Thoracic aorta (tissue), 2 donors: Measurements from ENCODE around the gene GIPC2. TPM values are rescaled to one million over a fixed set of nuclear protein-coding genes. Genes with fewer than 3 reads are reported as not detected.
"Not testable (repeated sequence)": the region's sequence is repeated elsewhere in the genome, so short reads cannot be mapped to it uniquely, and the experiment has no call there.

Source experiments
- ATAC-seq: fragments of 150-250 bp; one replicate; pipeline ENCODE4 v1.8.0; 2017; ENCODE audit warnings: low read depth; ENCODE audit not compliant: insufficient number of reproducible peaks, low FRiP score
- DNase-seq: peaks from one replicate; pipeline ENCODE4 v3.0.0-alpha.2; 2020; ENCODE audit warnings: low spot score
- H3K27ac ChIP-seq, 2 donors: fragments of 200-600 bp; sonication (generic); 1 replicate in 1 of 2; 2 replicates in 1 of 2; pipeline ENCODE4 v1.5.1; 2016; ENCODE audit warnings: mild to moderate bottlenecking in 2 of 2, moderate library complexity in 2 of 2
- H3K27me3 ChIP-seq: fragments of 200-600 bp; sonication (generic); replicated peaks from 2 replicates; pipeline ENCODE4 v1.6.0; 2016; ENCODE audit warnings: mild to moderate bottlenecking; ENCODE audit not compliant: insufficient read depth
- H3K36me3 ChIP-seq: fragments of 200-600 bp; sonication (generic); one replicate; pipeline ENCODE4 v1.5.1; 2016
- H3K4me1 ChIP-seq, 2 donors: fragments of 200-600 bp; sonication (generic); 1 replicate in 1 of 2; 2 replicates in 1 of 2; pipeline versions ENCODE4 v1.5.1 to v1.6.0; 2016; ENCODE audit warnings: low read depth in 2 of 2, mild to moderate bottlenecking in 1 of 2; ENCODE audit not compliant: control insufficient read depth in 1 of 2
- H3K4me3 ChIP-seq: fragments of 200-600 bp; sonication (generic); 2 replicates; pipeline ENCODE4 v1.5.1; 2016; ENCODE audit warnings: mild to moderate bottlenecking
- H3K9me3 ChIP-seq: fragments of 200-600 bp; sonication (generic); 2 replicates; pipeline ENCODE4 v1.5.1; 2016
- total RNA-seq, 2 donors: library from RNA; depleted of rRNA; stranded (reverse); fragments of >200 nt; gene quantifications; one replicate each; pipeline versions ENCODE4 v1.1.0 to v1.2.3, GENCODE V29; 2016
- TF ChIP-seq, protein P1 (sequence below): fragments of 200-600 bp; sonication (generic); IDR thresholded peaks from one replicate; pipeline ENCODE4 v1.5.1; 2019; ENCODE audit warnings: antibody characterized with exemption

GIPC2 gene, protein sequence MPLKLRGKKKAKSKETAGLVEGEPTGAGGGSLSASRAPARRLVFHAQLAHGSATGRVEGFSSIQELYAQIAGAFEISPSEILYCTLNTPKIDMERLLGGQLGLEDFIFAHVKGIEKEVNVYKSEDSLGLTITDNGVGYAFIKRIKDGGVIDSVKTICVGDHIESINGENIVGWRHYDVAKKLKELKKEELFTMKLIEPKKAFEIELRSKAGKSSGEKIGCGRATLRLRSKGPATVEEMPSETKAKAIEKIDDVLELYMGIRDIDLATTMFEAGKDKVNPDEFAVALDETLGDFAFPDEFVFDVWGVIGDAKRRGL
- 1 to 10 TPM; 1.6 to 3.2 TPM for total RNA-seq

DNA sequence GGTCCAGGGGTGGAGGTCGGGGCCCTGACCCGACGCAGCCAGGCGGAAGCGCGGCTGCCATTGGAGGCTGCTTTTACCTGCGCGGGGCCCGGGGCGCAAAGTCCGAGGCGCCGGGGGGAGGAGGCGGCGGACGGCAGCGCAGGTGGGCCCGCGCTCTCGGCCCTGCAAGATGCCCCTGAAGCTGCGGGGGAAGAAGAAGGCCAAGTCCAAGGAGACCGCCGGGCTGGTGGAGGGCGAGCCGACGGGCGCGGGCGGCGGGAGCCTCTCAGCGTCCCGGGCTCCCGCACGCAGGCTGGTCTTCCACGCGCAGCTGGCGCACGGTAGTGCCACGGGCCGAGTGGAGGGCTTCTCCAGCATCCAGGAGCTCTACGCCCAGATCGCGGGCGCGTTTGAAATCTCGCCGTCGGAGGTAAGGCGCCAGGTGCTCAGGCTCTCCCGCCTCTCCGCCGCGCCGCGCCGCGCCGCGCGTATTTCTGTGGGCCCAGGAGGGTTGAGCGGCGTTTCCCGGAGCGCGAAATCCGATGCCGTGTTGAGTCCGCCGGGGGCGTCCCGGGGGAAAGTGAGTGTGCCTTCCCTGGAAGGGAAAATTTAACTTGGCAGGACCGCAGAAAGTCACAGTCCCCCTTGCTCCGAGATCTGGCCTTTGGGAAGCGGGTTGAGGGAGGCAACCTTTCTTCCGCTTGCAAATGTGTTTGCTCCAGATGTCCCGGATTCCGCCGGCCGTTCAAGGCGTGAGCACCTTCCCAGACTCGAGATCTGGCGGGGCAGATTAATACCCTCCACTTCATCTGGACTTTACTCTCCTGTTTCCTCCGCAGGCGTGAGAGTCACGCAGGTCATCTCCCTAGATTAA lies at the start of gene GIPC2:
GIPC2 (plus strand) TSS at position 41 of the 853 bp plus-strand sequence; CDS start at position 170, 129 bp downstream.
- Histone ChIP-seq H3K27ac (peak within 1 kb of the TSS in 1 of 2 donors; percentile 11), H3K4me1 (peaks cover 0 to 4% of the 10 kb centered on the region in 2 donors), H3K4me3 (peak within 1 kb of the TSS; percentile 81), H3K27me3 (no peaks in the 10 kb centered on the region), H3K36me3 (no peaks in the 10 kb centered on the region), H3K9me3 (no peaks in the 10 kb centered on the region)
- ATAC-seq (peak; percentile 44), DNase-seq (no peak)
- TF ChIP-seq, protein P1, sequence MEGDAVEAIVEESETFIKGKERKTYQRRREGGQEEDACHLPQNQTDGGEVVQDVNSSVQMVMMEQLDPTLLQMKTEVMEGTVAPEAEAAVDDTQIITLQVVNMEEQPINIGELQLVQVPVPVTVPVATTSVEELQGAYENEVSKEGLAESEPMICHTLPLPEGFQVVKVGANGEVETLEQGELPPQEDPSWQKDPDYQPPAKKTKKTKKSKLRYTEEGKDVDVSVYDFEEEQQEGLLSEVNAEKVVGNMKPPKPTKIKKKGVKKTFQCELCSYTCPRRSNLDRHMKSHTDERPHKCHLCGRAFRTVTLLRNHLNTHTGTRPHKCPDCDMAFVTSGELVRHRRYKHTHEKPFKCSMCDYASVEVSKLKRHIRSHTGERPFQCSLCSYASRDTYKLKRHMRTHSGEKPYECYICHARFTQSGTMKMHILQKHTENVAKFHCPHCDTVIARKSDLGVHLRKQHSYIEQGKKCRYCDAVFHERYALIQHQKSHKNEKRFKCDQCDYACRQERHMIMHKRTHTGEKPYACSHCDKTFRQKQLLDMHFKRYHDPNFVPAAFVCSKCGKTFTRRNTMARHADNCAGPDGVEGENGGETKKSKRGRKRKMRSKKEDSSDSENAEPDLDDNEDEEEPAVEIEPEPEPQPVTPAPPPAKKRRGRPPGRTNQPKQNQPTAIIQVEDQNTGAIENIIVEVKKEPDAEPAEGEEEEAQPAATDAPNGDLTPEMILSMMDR, result no peak

DNA sequence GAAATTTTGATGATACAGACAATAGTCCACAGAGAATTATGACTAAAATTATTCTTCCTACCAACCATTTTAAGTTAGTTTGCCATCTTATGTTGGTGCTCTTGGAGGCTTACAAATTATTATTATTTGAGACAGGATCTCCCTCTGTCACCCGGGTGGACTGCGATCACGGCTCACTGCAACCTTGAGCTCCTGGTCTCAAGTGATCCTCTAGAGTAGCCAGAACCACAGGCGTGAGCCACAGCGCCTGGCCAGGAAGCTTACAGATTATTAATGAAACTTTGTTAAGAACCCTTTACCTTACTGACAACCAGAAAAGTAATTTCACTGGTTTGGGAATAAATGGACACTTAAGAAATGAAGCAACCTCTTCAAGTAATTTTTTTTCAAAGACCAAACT lies 49.0 kb upstream of the GIPC2 start:
- Histone ChIP-seq H3K4me1 (peaks cover 0 to 11% of the 10 kb centered on the region in 2 donors), H3K9me3 (no peaks in the 10 kb centered on the region), H3K36me3 (no peaks in the 10 kb centered on the region), H3K27me3 (no peaks in the 10 kb centered on the region), H3K4me3 (no peak overlapping the region), H3K27ac (no peak overlapping the region)
- TF ChIP-seq, protein P1, result no peak
- no peak for ATAC-seq
- no peak for DNase-seq

DNA sequence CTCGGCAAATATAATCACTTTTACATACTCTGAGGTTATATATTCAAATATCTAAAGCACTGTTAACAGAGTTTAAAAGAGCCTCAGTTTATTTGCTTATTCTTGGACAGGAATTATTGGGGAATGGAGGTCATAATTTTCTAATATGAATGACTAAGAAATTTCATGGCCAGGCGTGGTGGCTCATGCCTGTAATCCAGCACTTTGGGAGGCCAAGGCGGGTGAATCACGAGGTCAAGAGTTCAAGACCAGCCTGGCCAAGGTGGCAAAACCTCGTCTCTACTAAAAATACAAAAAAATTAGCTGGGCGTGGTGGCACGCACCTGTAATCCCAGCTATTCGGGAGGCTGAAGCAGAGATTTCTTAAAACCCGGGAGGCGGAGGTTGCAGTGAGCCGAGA lies 45.2 kb upstream of the GIPC2 start:
- ATAC-seq, H3K27ac ChIP-seq, H3K36me3 ChIP-seq, H3K27me3 ChIP-seq, H3K9me3 ChIP-seq, H3K4me3 ChIP-seq, DNase-seq: not testable (repeated sequence)
- H3K4me1 ChIP-seq, result peaks cover 0 to 11% of the 10 kb centered on the region in 2 donors

DNA sequence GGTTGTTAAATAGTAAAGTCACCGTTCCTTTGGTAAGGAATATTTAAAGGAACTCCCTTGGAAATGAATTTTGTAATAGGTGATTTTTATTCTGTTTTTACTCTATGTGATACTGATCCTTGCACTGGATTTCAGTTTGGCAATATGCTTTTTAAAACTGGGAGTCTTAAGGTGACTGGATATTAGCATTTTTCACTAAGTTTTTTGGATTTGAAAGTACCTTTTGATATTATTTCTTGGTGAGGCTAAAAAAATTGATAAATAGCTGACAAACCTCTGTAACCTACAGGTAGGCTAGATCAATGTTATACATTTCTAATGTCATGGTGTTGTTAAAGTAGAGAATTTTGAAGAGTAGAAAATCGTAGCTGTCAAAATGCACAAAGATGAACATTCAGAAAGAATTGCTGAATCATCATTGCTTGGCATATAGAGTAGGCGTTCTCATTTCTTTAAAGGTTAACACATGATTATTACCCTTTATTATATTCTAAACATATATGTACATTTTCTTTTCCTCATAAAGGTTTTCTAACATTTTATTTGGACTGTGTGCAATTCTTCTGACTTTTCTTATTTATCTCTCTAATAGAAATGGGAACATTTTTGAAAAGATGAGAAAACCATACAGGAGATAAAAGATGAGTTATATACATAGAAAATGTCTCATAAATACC lies 42.6 kb upstream of the GIPC2 start:
- Histone ChIP-seq H3K4me3 (peak overlapping the region; percentile 79), H3K9me3 (no peaks in the 10 kb centered on the region), H3K27me3 (no peaks in the 10 kb centered on the region), H3K4me1 (peaks cover 0 to 18% of the 10 kb centered on the region in 2 donors), H3K27ac (peak overlapping the region; percentile 30 to 91), H3K36me3 (no peaks in the 10 kb centered on the region)
- DNase-seq (no peak), ATAC-seq (no peak)
- TF ChIP-seq, protein P1, result no peak

DNA sequence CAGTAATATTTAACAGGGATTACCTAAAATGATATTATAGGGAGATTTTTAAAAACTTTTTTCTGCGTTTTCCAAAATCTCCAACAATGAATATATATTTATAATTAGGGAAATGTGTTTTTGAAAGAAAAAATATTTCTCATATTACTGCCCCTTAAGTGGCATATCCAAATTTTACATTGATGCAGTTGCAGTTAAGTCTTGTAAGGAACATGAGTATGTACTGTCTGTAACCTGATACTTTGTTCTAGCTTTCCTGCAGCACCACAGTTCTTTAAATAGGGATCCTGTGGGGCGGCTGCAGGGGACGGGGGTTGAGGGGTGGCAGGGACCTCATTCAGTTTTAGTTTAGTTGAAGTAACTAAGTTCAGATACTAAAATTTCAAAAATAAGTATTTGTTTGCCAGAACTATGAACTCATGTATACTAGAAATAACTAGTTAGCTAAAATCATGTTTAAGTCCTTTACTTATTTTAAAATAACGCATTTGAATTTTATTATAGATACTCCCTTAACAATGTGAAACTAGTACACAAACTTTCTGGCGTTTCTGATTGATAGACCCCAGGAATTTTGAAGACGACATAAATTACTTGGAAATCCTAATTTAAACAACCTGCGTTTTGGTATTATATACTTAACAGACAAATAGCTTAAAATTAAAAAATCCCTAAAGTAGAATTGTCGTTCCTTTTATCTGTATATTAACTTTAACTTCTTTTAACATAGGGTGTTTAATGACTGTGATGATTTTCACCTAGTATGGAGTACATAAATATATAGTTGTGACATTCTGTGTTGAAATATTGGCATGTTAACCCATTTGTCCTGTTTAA lies 41.7 kb upstream of the GIPC2 start:
- Histone ChIP-seq H3K27ac (peak overlapping the region; percentile 89 to 91), H3K4me1 (peaks cover 0 to 20% of the 10 kb centered on the region in 2 donors), H3K4me3 (peak overlapping the region; percentile 79), H3K36me3 (no peaks in the 10 kb centered on the region), H3K27me3 (no peaks in the 10 kb centered on the region), H3K9me3 (no peaks in the 10 kb centered on the region)
- DNase-seq (no peak), ATAC-seq (peak; percentile 74)
- TF ChIP-seq, protein P1, result no peak
